ENCODE results near the gene TMEM44. TPM values are rescaled to one million over a fixed set of nuclear protein-coding genes. Genes with fewer than 3 reads are reported as not detected.

TMEM44 gene
- total and polyA plus RNA-seq, 9 of the 15 experiments (the other 6 are each of a cell fraction or from before 2014, with no cell fraction given), result 0.53 to 18.1 (median 11.3) TPM

DNA sequence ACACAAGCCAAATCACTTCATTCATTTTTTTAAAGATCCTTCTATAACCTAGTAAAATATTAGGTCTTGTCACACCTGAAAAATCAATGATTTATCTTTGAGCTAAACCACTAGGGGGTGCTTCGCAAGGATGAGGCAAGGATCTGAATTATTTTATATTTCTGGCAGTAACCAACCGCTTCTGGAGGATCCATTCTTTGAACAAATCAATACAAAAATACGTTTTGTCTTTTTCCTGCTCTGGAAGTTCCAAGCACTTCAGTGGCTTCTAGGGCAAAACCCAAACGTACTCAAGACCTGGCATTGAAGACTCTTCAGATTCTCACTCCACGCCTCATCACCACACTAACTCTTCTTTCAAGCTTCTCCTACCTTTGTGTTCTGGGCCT lies 38.3 kb upstream of the TMEM44 start:
- ATAC-seq (peak; percentile 59), FAIRE-seq (no peak), DNase-seq (ENCODE audit: extremely low read depth in 1 of 4, low spot score in 3 of 4) (peak in 3 of 4 experiments; percentile 32 to 53 (median 51))
- intact Hi-C loops (cut with micrococcal nuclease), result loop anchor here (5.0 kb wide), 1 partner anchor 339 kb away; no protein-coding TSS in a partner anchor
- Histone ChIP-seq H2AFZ (ENCODE audit: low read depth, low read length) (peak overlapping the region; percentile 92), H3K4me2 (ENCODE audit: insufficient read depth, low read length) (peak overlapping the region; percentile 99), H3K4me3 (peak overlapping the region; percentile 100), H3K4me1 (replicated peaks in 1 of 2; ENCODE audit: control insufficient read depth in 2 of 2, insufficient read depth in 2 of 2, low read length in 2 of 2) (peaks cover 8 to 10% of the 10 kb centered on the region in 2 experiments; a peak in 3 of 5 replicates), H3K36me3 (ENCODE audit: control insufficient read depth, insufficient read depth, low read length) (peaks cover 35% of the 10 kb centered on the region), H3K9ac (ENCODE audit: insufficient read depth in 1 of 2, low read depth in 2 of 2, low read length in 2 of 2) (peak overlapping the region; percentile 85 to 91), H4K20me1 (replicated peaks; ENCODE audit: control insufficient read depth, insufficient read depth, low read length) (no peaks in the 10 kb centered on the region), H3K27ac (ENCODE audit: extremely low read depth, low read depth, low read length) (peak overlapping the region; percentile 92), H3K79me2 (ENCODE audit: control insufficient read depth, insufficient read depth, low read length) (peaks cover 30% of the 10 kb centered on the region), H3K9me3 (replicated peaks; ENCODE audit: control insufficient read depth, insufficient read depth, low read depth, low read length) (no peaks in the 10 kb centered on the region), H3K27me3 (ENCODE audit: control insufficient read depth in 2 of 2, insufficient read depth in 2 of 2, low read length in 2 of 2) (no peaks in the 10 kb centered on the region), H3K9me1 (ENCODE audit: control insufficient read depth, insufficient read depth, low read length) (no peaks in the 10 kb centered on the region)
- TSS peak; percentile 66 for BruUV-seq (replicated peaks)
- ChIA-PET POLR2A (interaction anchor here (0.6 to 2.2 kb wide), 7 partner anchors 9 to 415 kb away, joined by 3 to 6 read pairs (median 4); partner anchors contain the start of gene FAM43A), CTCF (ENCODE audit: low intra/inter-chr PET ratio) (interaction anchor here (1.1 to 1.2 kb wide), 2 partner anchors 12 to 588 kb away, joined by 3 to 4 read pairs; no protein-coding TSS in a partner anchor)
- in situ Hi-C loops (cut with MboI), result no loop called here
- 3% methylated on average over 5 of the region's 5 CpGs for WGBS (ENCODE audit: insufficient coverage, low coverage, missing lambda C conversion rate)
- TF ChIP-seq TAL1 (IDR thresholded peaks at IDR 0.05) (no peak), CHCHD3 (CRISPR knock-in tag; IDR thresholded peaks at IDR 0.05) (no peak), ZBTB1 (CRISPR knock-in tag; IDR thresholded peaks at IDR 0.05; ENCODE audit: borderline replicate concordance, low read depth) (no peak), EZH2 (IDR thresholded peaks at IDR 0.05; ENCODE audit: borderline replicate concordance, low read depth, low read length) (no peak), RAD21 (CRISPR knock-in tag; conservative IDR thresholded peaks at IDR 0.05 in 1 of 2, IDR thresholded peaks at IDR 0.05 in 1 of 2) (peak; percentile 38 to 53), PBX2 (CRISPR knock-in tag; IDR thresholded peaks at IDR 0.05; ENCODE audit: low read depth) (no peak), PBX2 (tag; conservative IDR thresholded peaks at IDR 0.05; ENCODE audit: low read depth) (peak; percentile 72; the same call in 1 of the 2 replicates), MBD2 (IDR thresholded peaks at IDR 0.05; ENCODE audit: borderline replicate concordance, low read depth) (no peak), ZNF785 (CRISPR knock-in tag; IDR thresholded peaks at IDR 0.05) (no peak), PKNOX1 (IDR thresholded peaks at IDR 0.05) (peak; percentile 36; the same call in 1 of the 2 replicates)
- TF ChIP-seq, protein P1, sequence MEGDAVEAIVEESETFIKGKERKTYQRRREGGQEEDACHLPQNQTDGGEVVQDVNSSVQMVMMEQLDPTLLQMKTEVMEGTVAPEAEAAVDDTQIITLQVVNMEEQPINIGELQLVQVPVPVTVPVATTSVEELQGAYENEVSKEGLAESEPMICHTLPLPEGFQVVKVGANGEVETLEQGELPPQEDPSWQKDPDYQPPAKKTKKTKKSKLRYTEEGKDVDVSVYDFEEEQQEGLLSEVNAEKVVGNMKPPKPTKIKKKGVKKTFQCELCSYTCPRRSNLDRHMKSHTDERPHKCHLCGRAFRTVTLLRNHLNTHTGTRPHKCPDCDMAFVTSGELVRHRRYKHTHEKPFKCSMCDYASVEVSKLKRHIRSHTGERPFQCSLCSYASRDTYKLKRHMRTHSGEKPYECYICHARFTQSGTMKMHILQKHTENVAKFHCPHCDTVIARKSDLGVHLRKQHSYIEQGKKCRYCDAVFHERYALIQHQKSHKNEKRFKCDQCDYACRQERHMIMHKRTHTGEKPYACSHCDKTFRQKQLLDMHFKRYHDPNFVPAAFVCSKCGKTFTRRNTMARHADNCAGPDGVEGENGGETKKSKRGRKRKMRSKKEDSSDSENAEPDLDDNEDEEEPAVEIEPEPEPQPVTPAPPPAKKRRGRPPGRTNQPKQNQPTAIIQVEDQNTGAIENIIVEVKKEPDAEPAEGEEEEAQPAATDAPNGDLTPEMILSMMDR (IDR thresholded peaks at IDR 0.05 in 2 of 3, conservative IDR thresholded peaks at IDR 0.05 in 1 of 3; ENCODE audit: insufficient read depth in 2 of 3, low read depth in 1 of 3, low read length in 3 of 3), result peak; percentile 49 to 63 (median 60); a peak in 5 of 6 replicates
- TF ChIP-seq, protein P2, sequence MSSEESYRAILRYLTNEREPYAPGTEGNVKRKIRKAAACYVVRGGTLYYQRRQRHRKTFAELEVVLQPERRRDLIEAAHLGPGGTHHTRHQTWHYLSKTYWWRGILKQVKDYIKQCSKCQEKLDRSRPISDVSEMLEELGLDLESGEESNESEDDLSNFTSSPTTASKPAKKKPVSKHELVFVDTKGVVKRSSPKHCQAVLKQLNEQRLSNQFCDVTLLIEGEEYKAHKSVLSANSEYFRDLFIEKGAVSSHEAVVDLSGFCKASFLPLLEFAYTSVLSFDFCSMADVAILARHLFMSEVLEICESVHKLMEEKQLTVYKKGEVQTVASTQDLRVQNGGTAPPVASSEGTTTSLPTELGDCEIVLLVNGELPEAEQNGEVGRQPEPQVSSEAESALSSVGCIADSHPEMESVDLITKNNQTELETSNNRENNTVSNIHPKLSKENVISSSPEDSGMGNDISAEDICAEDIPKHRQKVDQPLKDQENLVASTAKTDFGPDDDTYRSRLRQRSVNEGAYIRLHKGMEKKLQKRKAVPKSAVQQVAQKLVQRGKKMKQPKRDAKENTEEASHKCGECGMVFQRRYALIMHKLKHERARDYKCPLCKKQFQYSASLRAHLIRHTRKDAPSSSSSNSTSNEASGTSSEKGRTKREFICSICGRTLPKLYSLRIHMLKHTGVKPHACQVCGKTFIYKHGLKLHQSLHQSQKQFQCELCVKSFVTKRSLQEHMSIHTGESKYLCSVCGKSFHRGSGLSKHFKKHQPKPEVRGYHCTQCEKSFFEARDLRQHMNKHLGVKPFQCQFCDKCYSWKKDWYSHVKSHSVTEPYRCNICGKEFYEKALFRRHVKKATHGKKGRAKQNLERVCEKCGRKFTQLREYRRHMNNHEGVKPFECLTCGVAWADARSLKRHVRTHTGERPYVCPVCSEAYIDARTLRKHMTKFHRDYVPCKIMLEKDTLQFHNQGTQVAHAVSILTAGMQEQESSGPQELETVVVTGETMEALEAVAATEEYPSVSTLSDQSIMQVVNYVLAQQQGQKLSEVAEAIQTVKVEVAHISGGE (CRISPR knock-in tag; IDR thresholded peaks at IDR 0.05), result no peak
